GM19328 (cell line): ENCODE measurements around the gene GAGE10.

ENCODE experiments used
- ATAC-seq: cut with Tn5 transposase; IDR thresholded peaks from one replicate; pipeline ENCODE4 v1.9.1; 2021; ENCODE audit warnings: mild to moderate bottlenecking, moderate library complexity; ENCODE audit not compliant: unreplicated experiment

GAGE10 gene

GRCh38 chrX:49303346-49303745 lies at the start of gene GAGE10:
Gene GAGE10 (plus strand): TSS chrX:49303646. CDS start chrX:49304860, 1,214 bp downstream.
- no peak for ATAC-seq

GRCh38 chrX:49254639-49255038 lies 48.8 kb upstream of the GAGE10 start:
- ATAC-seq: no peak

- ATAC-seq: no peak
Observed at GRCh38 chrX:49256268-49256995, 47.0 kb upstream of the GAGE10 start.

- no peak for ATAC-seq
Observed at GRCh38 chrX:49257074-49257790, 46.2 kb upstream of the GAGE10 start.

- no peak for ATAC-seq
Observed at GRCh38 chrX:49257846-49258748, 45.3 kb upstream of the GAGE10 start.

- ATAC-seq: no peak
Observed at GRCh38 chrX:49258749-49259124, 44.7 kb upstream of the GAGE10 start.

GRCh38 chrX:49260221-49260985 lies 43.0 kb upstream of the GAGE10 start:
- ATAC-seq: no peak

- ATAC-seq: no peak
Observed at GRCh38 chrX:49262603-49263002, 40.8 kb upstream of the GAGE10 start.

- ATAC-seq: no peak
Observed at GRCh38 chrX:49263631-49264030, 39.8 kb upstream of the GAGE10 start.

GRCh38 chrX:49264460-49264859 lies 39.0 kb upstream of the GAGE10 start, which contains the start of gene FOXP3:
Gene FOXP3 (minus strand): TSS chrX:49264710. CDS start chrX:49258505, 6,205 bp downstream.
- ATAC-seq: no peak

- ATAC-seq: no peak
Observed at GRCh38 chrX:49266523-49267445, 36.7 kb upstream of the GAGE10 start.

- no peak for ATAC-seq
Observed at GRCh38 chrX:49268702-49269009, 34.8 kb upstream of the GAGE10 start.

- peak; percentile 78 for ATAC-seq
Observed at GRCh38 chrX:49269010-49269766, 34.3 kb upstream of the GAGE10 start.

GRCh38 chrX:49269767-49270248 lies 33.6 kb upstream of the GAGE10 start, which contains the start of gene PPP1R3F:
Gene PPP1R3F (plus strand): TSS chrX:49269793. CDS start chrX:49269870, 77 bp downstream.
- ATAC-seq: peak; percentile 19

- ATAC-seq: no peak
Observed at GRCh38 chrX:49270249-49270921, 33.1 kb upstream of the GAGE10 start.

GRCh38 chrX:49271341-49271740 lies 32.1 kb upstream of the GAGE10 start:
- no peak for ATAC-seq

GRCh38 chrX:49272421-49272820 lies 31.0 kb upstream of the GAGE10 start:
- no peak for ATAC-seq

- no peak for ATAC-seq
Observed at GRCh38 chrX:49273181-49273727, 30.2 kb upstream of the GAGE10 start.
